Neutrophil (primary cell): Measurements from ENCODE around the gene STON2.

Experiments used
- H3K27ac ChIP-seq: fragments of 200-600 bp; sonication (generic); 2 replicates; pipeline ENCODE4 v1.5.1; 2016; ENCODE audit warnings: mild to moderate bottlenecking, moderate library complexity
- H3K27me3 ChIP-seq: fragments of 200-600 bp; sonication (generic); 2 replicates; pipeline ENCODE4 v1.6.0; 2016; ENCODE audit warnings: mild to moderate bottlenecking
- H3K36me3 ChIP-seq: fragments of 200-600 bp; sonication (generic); 2 replicates; pipeline ENCODE4 v1.5.1; 2017
- H3K4me1 ChIP-seq, 2 experiments: fragments of 200-600 bp in 1 of 2; sonication (generic) in 1 of 2; 1 replicate in 1 of 2; 2 replicates in 1 of 2; pipeline versions ENCODE4 v1.5.1 to v1.6.1; 2013 to 2016; ENCODE audit warnings: low read depth in 1 of 2, low read length in 1 of 2, mild to moderate bottlenecking in 1 of 2, moderate library complexity in 1 of 2; ENCODE audit not compliant: control insufficient read depth in 1 of 2, insufficient read depth in 1 of 2
- H3K4me3 ChIP-seq, 2 experiments: fragments of 200-600 bp in 1 of 2; sonication (generic) in 1 of 2; 1 replicate in 1 of 2; 2 replicates in 1 of 2; pipeline ENCODE4 v1.5.1; 2013 to 2016; ENCODE audit warnings: low read depth in 1 of 2, low read length in 1 of 2, mild to moderate bottlenecking in 1 of 2, moderate library complexity in 1 of 2
- H3K9me3 ChIP-seq: fragments of 200-600 bp; sonication (generic); 2 replicates; pipeline ENCODE4 v1.5.1; 2016
- TF ChIP-seq, protein P1 (sequence below): fragments of 200-600 bp; sonication (generic); IDR thresholded peaks from 2 replicates; pipeline ENCODE4 v1.5.1; 2016; ENCODE audit warnings: antibody characterized with exemption

Gene STON2

DNA sequence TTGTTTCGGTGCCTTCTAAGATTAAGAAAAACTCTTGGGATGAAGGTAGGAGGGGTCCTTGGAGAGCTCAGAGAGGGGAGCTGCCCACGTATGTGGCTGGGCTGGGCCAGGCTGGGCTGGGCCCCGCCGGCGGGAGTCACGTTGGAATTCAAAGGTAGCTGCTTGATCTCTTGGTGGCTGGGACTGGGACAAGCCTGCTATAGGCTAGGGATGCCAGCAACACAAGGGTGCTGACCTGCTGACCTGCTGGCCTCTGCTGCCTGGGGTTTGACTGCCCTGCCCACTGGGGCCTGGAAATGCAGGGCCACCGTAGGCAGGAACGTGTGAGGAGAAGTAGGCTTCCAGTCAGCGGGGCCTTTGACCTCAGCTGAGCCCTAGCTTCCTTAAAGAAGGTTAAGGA lies 126.6 kb downstream of the STON2 start:
- Histone ChIP-seq H3K4me1 (no peaks in the 10 kb centered on the region), H3K36me3 (no peaks in the 10 kb centered on the region), H3K4me3 (no peak overlapping the region), H3K27me3 (no peaks in the 10 kb centered on the region), H3K9me3 (no peaks in the 10 kb centered on the region), H3K27ac (no peak overlapping the region)
- TF ChIP-seq, protein P1, sequence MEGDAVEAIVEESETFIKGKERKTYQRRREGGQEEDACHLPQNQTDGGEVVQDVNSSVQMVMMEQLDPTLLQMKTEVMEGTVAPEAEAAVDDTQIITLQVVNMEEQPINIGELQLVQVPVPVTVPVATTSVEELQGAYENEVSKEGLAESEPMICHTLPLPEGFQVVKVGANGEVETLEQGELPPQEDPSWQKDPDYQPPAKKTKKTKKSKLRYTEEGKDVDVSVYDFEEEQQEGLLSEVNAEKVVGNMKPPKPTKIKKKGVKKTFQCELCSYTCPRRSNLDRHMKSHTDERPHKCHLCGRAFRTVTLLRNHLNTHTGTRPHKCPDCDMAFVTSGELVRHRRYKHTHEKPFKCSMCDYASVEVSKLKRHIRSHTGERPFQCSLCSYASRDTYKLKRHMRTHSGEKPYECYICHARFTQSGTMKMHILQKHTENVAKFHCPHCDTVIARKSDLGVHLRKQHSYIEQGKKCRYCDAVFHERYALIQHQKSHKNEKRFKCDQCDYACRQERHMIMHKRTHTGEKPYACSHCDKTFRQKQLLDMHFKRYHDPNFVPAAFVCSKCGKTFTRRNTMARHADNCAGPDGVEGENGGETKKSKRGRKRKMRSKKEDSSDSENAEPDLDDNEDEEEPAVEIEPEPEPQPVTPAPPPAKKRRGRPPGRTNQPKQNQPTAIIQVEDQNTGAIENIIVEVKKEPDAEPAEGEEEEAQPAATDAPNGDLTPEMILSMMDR = no peak

DNA sequence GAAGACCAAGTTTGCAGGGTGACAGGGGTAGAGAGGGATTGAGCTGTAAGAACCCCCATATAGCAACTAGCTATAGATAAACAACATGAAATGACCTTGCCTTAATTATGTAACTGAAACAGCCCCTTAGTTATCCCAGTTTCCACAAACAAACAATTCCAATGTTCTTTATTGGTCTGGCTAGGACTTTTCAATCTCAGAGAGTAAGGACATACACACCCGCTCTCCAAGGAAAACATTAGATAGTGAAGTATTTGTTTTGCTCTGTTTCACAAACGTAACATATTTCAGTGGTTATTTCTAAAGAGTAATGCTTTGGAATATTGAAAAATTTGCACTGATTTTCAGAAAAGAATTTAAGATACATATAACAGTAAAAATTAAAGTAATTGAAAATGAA lies 127.8 kb downstream of the STON2 start:
- H3K9me3 ChIP-seq = no peaks in the 10 kb centered on the region
- H3K27ac ChIP-seq = no peak overlapping the region
- no peaks in the 10 kb centered on the region for H3K27me3 ChIP-seq
- TF ChIP-seq, protein P1 = no peak
- H3K36me3 ChIP-seq = no peaks in the 10 kb centered on the region
- no peaks in the 10 kb centered on the region for H3K4me1 ChIP-seq
- no peak overlapping the region for H3K4me3 ChIP-seq

DNA sequence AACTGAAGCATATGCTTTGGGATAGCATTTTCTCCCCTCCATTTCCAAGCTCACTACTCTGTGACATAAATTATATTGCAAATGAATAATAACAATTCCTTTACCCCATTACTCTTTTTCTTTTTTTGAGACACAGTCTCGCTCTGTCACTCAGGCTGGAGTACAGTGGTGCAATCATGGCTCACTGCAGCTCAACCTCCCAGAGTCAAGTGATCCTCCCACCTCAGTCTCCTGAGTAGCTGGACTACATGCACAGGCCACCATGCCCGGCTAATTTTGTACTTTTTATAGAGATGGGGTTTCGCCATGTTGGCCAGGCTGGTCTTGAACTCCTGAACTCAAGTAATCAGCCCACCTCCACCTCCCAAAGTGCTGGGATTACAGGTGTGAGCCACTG lies 130.1 kb downstream of the STON2 start:
- no peaks in the 10 kb centered on the region for H3K9me3 ChIP-seq
- TF ChIP-seq, protein P1 = no peak
- no peak overlapping the region for H3K4me3 ChIP-seq
- no peak overlapping the region for H3K27ac ChIP-seq
- peaks cover 0 to 7% of the 10 kb centered on the region in 2 experiments for H3K4me1 ChIP-seq
- no peaks in the 10 kb centered on the region for H3K27me3 ChIP-seq
- no peaks in the 10 kb centered on the region for H3K36me3 ChIP-seq

DNA sequence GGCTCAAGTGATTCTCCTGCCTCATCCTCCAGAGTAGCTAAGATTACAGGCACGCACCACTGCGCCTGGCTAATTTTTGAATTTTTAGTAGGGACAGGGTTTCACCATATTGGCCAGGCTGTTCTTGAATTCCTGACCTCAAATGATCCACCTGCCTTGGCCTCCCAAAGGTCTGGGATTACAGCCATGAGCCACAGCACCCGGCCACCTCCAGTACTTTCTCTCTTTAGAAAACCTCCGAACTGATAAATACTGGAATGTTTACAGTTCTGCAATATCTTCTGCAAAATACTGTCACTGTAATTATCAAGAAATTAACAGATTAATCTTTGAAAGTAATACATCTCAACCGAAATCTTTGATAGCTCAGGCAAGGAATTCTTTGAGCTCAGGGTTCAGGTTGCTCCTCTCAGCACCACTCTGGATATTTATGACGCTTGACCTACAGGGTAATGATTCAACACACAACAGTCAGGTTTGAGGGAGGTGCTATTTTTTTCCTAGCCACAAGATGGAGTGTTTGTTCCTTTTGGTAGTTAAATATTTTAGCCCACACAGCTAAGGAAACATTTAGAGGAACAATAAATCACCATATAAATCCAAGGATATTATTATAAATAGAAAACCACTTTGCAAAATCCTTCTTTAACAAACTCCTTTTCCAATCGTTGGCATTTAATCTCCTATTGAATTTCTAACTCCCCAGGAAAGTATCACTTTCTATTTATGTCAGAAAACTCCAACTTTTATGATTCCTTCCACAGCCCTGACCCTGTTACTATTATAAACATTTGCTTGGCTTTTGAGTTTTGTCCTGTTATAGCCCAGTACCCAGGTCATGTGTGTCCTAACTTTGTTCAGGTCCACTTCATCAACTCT lies 130.8 kb downstream of the STON2 start:
- no peaks in the 10 kb centered on the region for H3K9me3 ChIP-seq
- H3K4me1 ChIP-seq = peaks cover 0 to 7% of the 10 kb centered on the region in 2 experiments
- no peak overlapping the region for H3K27ac ChIP-seq
- no peak overlapping the region for H3K4me3 ChIP-seq
- TF ChIP-seq, protein P1 = peak; percentile 64
- H3K36me3 ChIP-seq = no peaks in the 10 kb centered on the region
- no peaks in the 10 kb centered on the region for H3K27me3 ChIP-seq

DNA sequence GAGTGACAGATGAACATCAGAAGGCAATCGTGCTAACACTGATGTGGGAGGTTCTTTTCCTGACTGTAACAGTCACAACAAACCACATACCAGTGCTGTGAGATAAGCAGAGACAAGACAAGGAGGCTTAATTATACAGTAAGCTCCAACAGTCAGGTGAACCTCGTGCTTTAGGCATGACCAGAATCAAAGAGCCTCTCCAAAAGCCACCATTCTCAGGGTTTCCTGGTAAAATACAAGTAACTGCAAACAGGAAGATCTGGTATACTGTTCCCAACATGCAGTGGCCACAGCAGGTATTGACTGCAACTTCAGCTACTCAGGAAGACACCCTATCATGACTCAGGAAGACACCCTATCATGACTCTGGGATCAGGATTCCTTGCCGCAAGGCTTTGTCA lies 132.1 kb downstream of the STON2 start:
- H3K27me3 ChIP-seq = no peaks in the 10 kb centered on the region
- H3K4me1 ChIP-seq = peaks cover 0 to 7% of the 10 kb centered on the region in 2 experiments
- H3K27ac ChIP-seq = no peak overlapping the region
- H3K9me3 ChIP-seq = no peaks in the 10 kb centered on the region
- TF ChIP-seq, protein P1 = no peak
- no peaks in the 10 kb centered on the region for H3K36me3 ChIP-seq
- H3K4me3 ChIP-seq = no peak overlapping the region
